Measurements from ENCODE around the gene NR2F1-AS1.

NR2F1-AS1 gene

GRCh38 chr5:93601802-93602155, 20.8 kb upstream of the NR2F1-AS1 start:
- peak; percentile 71 for TF ChIP-seq TCF4 (CRISPR knock-in tag; IDR thresholded peaks at IDR 0.05; ENCODE audit: borderline replicate concordance)
- TF ChIP-seq OSR1 (CRISPR knock-in tag; IDR thresholded peaks at IDR 0.05), result no peak
- TF ChIP-seq CSDC2 (CRISPR knock-in tag; IDR thresholded peaks at IDR 0.05), result no peak
- peak; percentile 41 for ATAC-seq

- ATAC-seq, result peak; percentile 76
- TF ChIP-seq POU6F1 (CRISPR knock-in tag; IDR thresholded peaks at IDR 0.05; ENCODE audit: borderline replicate concordance, low read depth), result no peak
- TF ChIP-seq OSR1 (CRISPR knock-in tag; IDR thresholded peaks at IDR 0.05), result no peak
Measured at GRCh38 chr5:93601071-93601801, 20.2 kb upstream of the NR2F1-AS1 start.

GRCh38 chr5:93600409-93601070, 19.5 kb upstream of the NR2F1-AS1 start:
- ATAC-seq, result peak; percentile 39
- TF ChIP-seq, protein P1, sequence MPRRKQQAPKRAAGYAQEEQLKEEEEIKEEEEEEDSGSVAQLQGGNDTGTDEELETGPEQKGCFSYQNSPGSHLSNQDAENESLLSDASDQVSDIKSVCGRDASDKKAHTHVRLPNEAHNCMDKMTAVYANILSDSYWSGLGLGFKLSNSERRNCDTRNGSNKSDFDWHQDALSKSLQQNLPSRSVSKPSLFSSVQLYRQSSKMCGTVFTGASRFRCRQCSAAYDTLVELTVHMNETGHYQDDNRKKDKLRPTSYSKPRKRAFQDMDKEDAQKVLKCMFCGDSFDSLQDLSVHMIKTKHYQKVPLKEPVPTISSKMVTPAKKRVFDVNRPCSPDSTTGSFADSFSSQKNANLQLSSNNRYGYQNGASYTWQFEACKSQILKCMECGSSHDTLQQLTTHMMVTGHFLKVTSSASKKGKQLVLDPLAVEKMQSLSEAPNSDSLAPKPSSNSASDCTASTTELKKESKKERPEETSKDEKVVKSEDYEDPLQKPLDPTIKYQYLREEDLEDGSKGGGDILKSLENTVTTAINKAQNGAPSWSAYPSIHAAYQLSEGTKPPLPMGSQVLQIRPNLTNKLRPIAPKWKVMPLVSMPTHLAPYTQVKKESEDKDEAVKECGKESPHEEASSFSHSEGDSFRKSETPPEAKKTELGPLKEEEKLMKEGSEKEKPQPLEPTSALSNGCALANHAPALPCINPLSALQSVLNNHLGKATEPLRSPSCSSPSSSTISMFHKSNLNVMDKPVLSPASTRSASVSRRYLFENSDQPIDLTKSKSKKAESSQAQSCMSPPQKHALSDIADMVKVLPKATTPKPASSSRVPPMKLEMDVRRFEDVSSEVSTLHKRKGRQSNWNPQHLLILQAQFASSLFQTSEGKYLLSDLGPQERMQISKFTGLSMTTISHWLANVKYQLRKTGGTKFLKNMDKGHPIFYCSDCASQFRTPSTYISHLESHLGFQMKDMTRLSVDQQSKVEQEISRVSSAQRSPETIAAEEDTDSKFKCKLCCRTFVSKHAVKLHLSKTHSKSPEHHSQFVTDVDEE (CRISPR knock-in tag; IDR thresholded peaks at IDR 0.05), result no peak
- TF ChIP-seq BACH2 (CRISPR knock-in tag; IDR thresholded peaks at IDR 0.05; ENCODE audit: borderline replicate concordance), result no peak
- no peak for TF ChIP-seq SNAI2 (CRISPR knock-in tag; IDR thresholded peaks at IDR 0.05)
- no peak for TF ChIP-seq CSDC2 (CRISPR knock-in tag; IDR thresholded peaks at IDR 0.05)
- no peak for TF ChIP-seq OSR1 (CRISPR knock-in tag; IDR thresholded peaks at IDR 0.05)
- TF ChIP-seq ZFP30 (CRISPR knock-in tag; IDR thresholded peaks at IDR 0.05), result no peak
- no peak for TF ChIP-seq ZFP3 (CRISPR knock-in tag; IDR thresholded peaks at IDR 0.05)
- no peak for TF ChIP-seq PATZ1 (CRISPR knock-in tag; IDR thresholded peaks at IDR 0.05; ENCODE audit: borderline replicate concordance)

DNA sequence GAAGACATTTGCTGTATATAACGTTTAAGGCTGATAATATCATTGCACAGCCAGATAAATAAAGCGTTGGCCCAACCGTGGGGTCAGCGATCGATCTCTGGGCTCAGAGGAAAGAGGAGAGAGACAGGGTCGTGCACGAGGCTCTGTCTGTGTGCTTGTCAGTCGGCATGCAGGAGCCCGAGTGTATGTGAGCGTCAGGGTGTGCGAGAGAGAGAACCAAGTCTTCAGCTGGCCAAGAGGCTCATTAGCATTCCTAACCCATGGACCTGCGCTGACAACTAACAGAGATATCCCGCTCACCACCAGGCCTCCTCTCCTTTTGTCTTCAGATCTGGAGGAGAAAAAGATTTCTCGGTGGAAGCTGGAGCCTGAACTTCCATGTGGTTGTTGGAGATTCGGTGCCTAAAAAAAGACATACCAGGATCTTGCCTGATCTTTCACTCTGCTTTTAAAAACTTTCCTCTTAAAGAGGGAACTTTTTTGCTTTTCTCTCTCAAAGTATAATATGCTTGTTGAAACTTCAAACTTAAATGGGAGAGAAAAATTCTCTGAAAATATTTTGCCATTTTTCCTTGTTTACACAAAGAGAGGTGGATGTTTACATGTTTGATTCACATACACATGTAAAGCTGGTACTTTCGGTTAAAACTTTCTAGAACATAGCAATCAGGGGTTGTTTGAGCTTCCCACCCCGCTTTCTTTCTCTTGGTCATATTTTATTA, 18.5 kb upstream of the NR2F1-AS1 start:
- ATAC-seq, result peak; percentile 70
- TF ChIP-seq, protein P1 (CRISPR knock-in tag; IDR thresholded peaks at IDR 0.05), result no peak
- TF ChIP-seq PATZ1 (CRISPR knock-in tag; IDR thresholded peaks at IDR 0.05; ENCODE audit: borderline replicate concordance), result no peak
- TF ChIP-seq ZNF70 (CRISPR knock-in tag; IDR thresholded peaks at IDR 0.05), result no peak
- no peak for TF ChIP-seq ZFP3 (CRISPR knock-in tag; IDR thresholded peaks at IDR 0.05)
- TF ChIP-seq ARNTL (CRISPR knock-in tag; IDR thresholded peaks at IDR 0.05; ENCODE audit: borderline replicate concordance, low read depth), result no peak
- no peak for TF ChIP-seq TOX (CRISPR knock-in tag; IDR thresholded peaks at IDR 0.05; ENCODE audit: borderline replicate concordance)
- TF ChIP-seq ISL1 (CRISPR knock-in tag; IDR thresholded peaks at IDR 0.05), result no peak
- TF ChIP-seq CSDC2 (CRISPR knock-in tag; IDR thresholded peaks at IDR 0.05), result no peak
- no peak for TF ChIP-seq TCF4 (CRISPR knock-in tag; IDR thresholded peaks at IDR 0.05; ENCODE audit: borderline replicate concordance)
- no peak for TF ChIP-seq CSRNP3 (CRISPR knock-in tag; IDR thresholded peaks at IDR 0.05)
- TF ChIP-seq OSR1 (CRISPR knock-in tag; IDR thresholded peaks at IDR 0.05), result no peak
- TF ChIP-seq BACH2 (CRISPR knock-in tag; IDR thresholded peaks at IDR 0.05; ENCODE audit: borderline replicate concordance), result no peak
- no peak for TF ChIP-seq ZFP30 (CRISPR knock-in tag; IDR thresholded peaks at IDR 0.05)
- no peak for TF ChIP-seq ZNF8 (CRISPR knock-in tag; IDR thresholded peaks at IDR 0.05)
- TF ChIP-seq ESRRG (CRISPR knock-in tag; IDR thresholded peaks at IDR 0.05), result no peak
- TF ChIP-seq, protein P2, sequence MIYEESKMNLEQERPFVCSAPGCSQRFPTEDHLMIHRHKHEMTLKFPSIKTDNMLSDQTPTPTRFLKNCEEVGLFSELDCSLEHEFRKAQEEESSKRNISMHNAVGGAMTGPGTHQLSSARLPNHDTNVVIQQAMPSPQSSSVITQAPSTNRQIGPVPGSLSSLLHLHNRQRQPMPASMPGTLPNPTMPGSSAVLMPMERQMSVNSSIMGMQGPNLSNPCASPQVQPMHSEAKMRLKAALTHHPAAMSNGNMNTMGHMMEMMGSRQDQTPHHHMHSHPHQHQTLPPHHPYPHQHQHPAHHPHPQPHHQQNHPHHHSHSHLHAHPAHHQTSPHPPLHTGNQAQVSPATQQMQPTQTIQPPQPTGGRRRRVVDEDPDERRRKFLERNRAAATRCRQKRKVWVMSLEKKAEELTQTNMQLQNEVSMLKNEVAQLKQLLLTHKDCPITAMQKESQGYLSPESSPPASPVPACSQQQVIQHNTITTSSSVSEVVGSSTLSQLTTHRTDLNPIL (CRISPR knock-in tag; IDR thresholded peaks at IDR 0.05; ENCODE audit: low read depth), result no peak
